IMR-90 (cell line): ENCODE results near the gene STAT1. TPM values are rescaled to one million over a fixed set of nuclear protein-coding genes. Genes with fewer than 3 reads are reported as not detected.

Source experiments
- ATAC-seq: fragments of 200-7000 bp; cut with Tn5 transposase; 2 replicates; pipeline ENCODE4 v1.9.1; 2020; ENCODE audit warnings: low read depth, mild to moderate bottlenecking, moderate library complexity
- BruUV-seq: library from RNA; stranded (reverse); fragments of 400-500 nt; replicated peaks from 2 replicates; lab custom pipeline; 2021; lab: Mats Ljungman, UMichigan
- CTCF ChIA-PET: fragments of 300-600 bp; formaldehyde crosslinking; extraction: SDS; loops from one replicate; lab custom pipeline; 2021; ENCODE audit warnings: antibody characterized with exemption; lab: Yijun Ruan, JAX
- POLR2A ChIA-PET: fragments of 300-600 bp; sonication (Branson Sonifier 250); formaldehyde crosslinking; loops from one replicate; lab custom pipeline; 2022; ENCODE audit warnings: antibody characterized with exemption; ENCODE audit not compliant: unreplicated experiment; lab: Charles Lee
- DNase-seq: peaks from one replicate; pipeline ENCODE4 v3.0.0; 2013
- H2AFZ ChIP-seq: replicated peaks from 2 replicates; pipeline ENCODE3; 2013; ENCODE audit warnings: low read length, mild to moderate bottlenecking; ENCODE audit not compliant: poor library complexity
- H2AK5ac ChIP-seq: 2 replicates; pipeline ENCODE4 v1.6.1; 2013; ENCODE audit warnings: low read depth, low read length, inconsistent platforms
- H2AK9ac ChIP-seq: replicated peaks from 2 replicates; pipeline ENCODE3; 2013; ENCODE audit warnings: mild to moderate bottlenecking, low read depth, low read length, moderate library complexity; ENCODE audit not compliant: poor library complexity
- H2BK120ac ChIP-seq: 2 replicates; pipeline ENCODE4 v1.6.1; 2013; ENCODE audit warnings: low read depth, low read length, inconsistent platforms
- H2BK15ac ChIP-seq: 3 replicates; pipeline ENCODE4 v1.6.1; 2013; ENCODE audit warnings: low read depth, low read length, inconsistent platforms
- H2BK20ac ChIP-seq: 2 replicates; pipeline ENCODE4 v1.6.1; 2013; ENCODE audit warnings: low read depth, mild to moderate bottlenecking, inconsistent platforms, low read length, moderate library complexity
- H2BK5ac ChIP-seq: 2 replicates; pipeline ENCODE4 v1.6.1; 2013; ENCODE audit warnings: mild to moderate bottlenecking, low read depth, low read length, inconsistent platforms; ENCODE audit not compliant: poor library complexity, severe bottlenecking
- H3K14ac ChIP-seq: replicated peaks from 2 replicates; pipeline ENCODE4 v1.6.1; 2013; ENCODE audit warnings: low read depth, low read length, inconsistent platforms
- H3K18ac ChIP-seq: 2 replicates; pipeline ENCODE4 v1.6.1; 2013; ENCODE audit warnings: low read depth, low read length, control low read depth
- H3K23ac ChIP-seq: 2 replicates; pipeline ENCODE4 v1.6.1; 2013; ENCODE audit warnings: low read depth, low read length, inconsistent platforms
- H3K27ac ChIP-seq: 2 replicates; pipeline ENCODE4 v1.5.1; 2013; ENCODE audit warnings: mild to moderate bottlenecking, control low read depth, low read length; ENCODE audit not compliant: insufficient read depth
- H3K27me3 ChIP-seq: 2 replicates; pipeline ENCODE4 v1.6.1; 2013; ENCODE audit warnings: low read length; ENCODE audit not compliant: control insufficient read depth, insufficient read depth
- H3K36me3 ChIP-seq: 2 replicates; pipeline ENCODE4 v1.6.1; 2013; ENCODE audit warnings: low read length, mixed read lengths; ENCODE audit not compliant: control insufficient read depth, insufficient read depth
- H3K4ac ChIP-seq: 2 replicates; pipeline ENCODE4 v1.6.1; 2013; ENCODE audit warnings: low read depth, low read length, inconsistent platforms
- H3K4me1 ChIP-seq: 2 replicates; pipeline ENCODE4 v1.6.1; 2013; ENCODE audit warnings: low read length, mixed read lengths; ENCODE audit not compliant: control insufficient read depth, insufficient read depth
- H3K4me2 ChIP-seq: 2 replicates; pipeline ENCODE4 v1.6.1; 2013; ENCODE audit warnings: low read depth, mild to moderate bottlenecking, control low read depth, low read length, moderate library complexity
- H3K4me3 ChIP-seq: 2 replicates; pipeline ENCODE4 v1.5.1; 2013; ENCODE audit warnings: low read depth, mild to moderate bottlenecking, control low read depth, low read length, moderate library complexity; ENCODE audit not compliant: insufficient read depth
- H3K56ac ChIP-seq: 2 replicates; pipeline ENCODE4 v1.6.1; 2013; ENCODE audit warnings: low read length, inconsistent platforms; ENCODE audit not compliant: insufficient read depth; ENCODE audit errors: extremely low read depth
- H3K79me1 ChIP-seq, 2 experiments: 2 replicates each; pipeline ENCODE4 v1.6.1; 2013; ENCODE audit warnings: low read length in 2 of 2, inconsistent platforms in 1 of 2, low read depth in 1 of 2
- H3K9ac ChIP-seq: 2 replicates; pipeline ENCODE4 v1.6.1; 2013; ENCODE audit warnings: low read depth, low read length, control low read depth
- H3K9me1 ChIP-seq: 2 replicates; pipeline ENCODE4 v1.6.1; 2013; ENCODE audit warnings: low read length, inconsistent platforms; ENCODE audit not compliant: insufficient read depth
- H3K9me3 ChIP-seq: 2 replicates; pipeline ENCODE4 v1.6.1; 2013; ENCODE audit warnings: low read length; ENCODE audit not compliant: control insufficient read depth, insufficient read depth
- H4K20me1 ChIP-seq: 2 replicates; pipeline ENCODE4 v1.6.1; 2013; ENCODE audit warnings: low read length, inconsistent platforms; ENCODE audit not compliant: insufficient read depth
- H4K5ac ChIP-seq: 2 replicates; pipeline ENCODE4 v1.6.1; 2013; ENCODE audit warnings: mild to moderate bottlenecking, low read depth, low read length, control low read depth
- H4K8ac ChIP-seq, 2 experiments: 2 replicates each; pipeline ENCODE4 v1.6.1; 2013; ENCODE audit warnings: low read depth in 2 of 2, low read length in 2 of 2, control low read depth in 1 of 2, inconsistent platforms in 1 of 2
- H4K91ac ChIP-seq: 2 replicates; pipeline ENCODE4 v1.6.1; 2013; ENCODE audit warnings: low read depth, low read length, inconsistent platforms; ENCODE audit not compliant: insufficient read depth
- CEBPB ChIP-seq: IDR thresholded peaks from 2 replicates; pipeline ENCODE4 v1.6.1; 2012; ENCODE audit warnings: low read depth, low read length, improper control_type of control experiment
- CHD1 ChIP-seq: IDR thresholded peaks from 2 replicates; pipeline ENCODE4 v1.6.1; 2012; ENCODE audit warnings: low read depth, low read length, improper control_type of control experiment
- ELK1 ChIP-seq: fragments of 150-350 bp; IDR thresholded peaks from 2 replicates; pipeline ENCODE4 v1.6.1; 2016; ENCODE audit warnings: low read depth, mild to moderate bottlenecking, low read length, moderate library complexity, borderline replicate concordance
- FOS ChIP-seq: fragments of 150-350 bp; IDR thresholded peaks from 2 replicates; pipeline ENCODE4 v1.6.1; 2016; ENCODE audit warnings: low read depth, low read length
- MAFK ChIP-seq: IDR thresholded peaks from 2 replicates; pipeline ENCODE4 v1.6.1; 2012; ENCODE audit warnings: low read depth, low read length, improper control_type of control experiment
- POLR2A ChIP-seq: IDR thresholded peaks from 2 replicates; pipeline ENCODE4 v1.6.1; 2012; ENCODE audit warnings: mild to moderate bottlenecking, low read depth, low read length
- USF2 ChIP-seq: fragments of 150-350 bp; IDR thresholded peaks from 2 replicates; pipeline ENCODE4 v1.6.1; 2017; ENCODE audit warnings: mild to moderate bottlenecking, antibody characterized with exemption, low read length, low read depth
- WGBS, 2 experiments: methylation state at CpG; one replicate each; pipeline versions ENCODE4 v1.1.5 to v1.1.7; 2013; ENCODE audit warnings: missing lambda C conversion rate in 2 of 2; ENCODE audit not compliant: insufficient read length in 1 of 2; ENCODE audit errors: extremely low coverage in 2 of 2; 5-methylcytosine and 5-hydroxymethylcytosine counted together
- dilution Hi-C: fragments of 300-500 bp; cut with HindIII; formaldehyde crosslinking; loops from one replicate; pipeline ENCODE4 v1.14.3; 2018; ENCODE audit warnings: low sequenced_read_pairs; ENCODE audit not compliant: unreplicated experiment
- in situ Hi-C: fragments of 300-500 bp; cut with MboI; formaldehyde crosslinking; loops from 3 replicates; pipeline ENCODE4 v1.14.3; 2019; ENCODE audit warnings: low sequenced_read_pairs, inconsistent platforms, mixed read lengths
- intact Hi-C: fragments of 100-400 bp; cut with micrococcal nuclease; formaldehyde crosslinking; loops from 2 replicates; pipeline ENCODE4 v1.10.0; 2022
- polyA plus RNA-seq, 3 experiments: library from polyadenylated mRNA; depleted of rRNA; stranded (reverse); fragments of >200 nt; gene quantifications; 2 replicates each; pipeline ENCODE4 v1.2.3, GENCODE V29; 2012; ENCODE audit warnings: low replicate concordance in 1 of 3
- total RNA-seq: library from RNA; depleted of rRNA; stranded (reverse); fragments of >200 nt; gene quantifications from 2 replicates; pipeline ENCODE4 v1.2.3, GENCODE V29; 2012

Gene STAT1
- total and polyA plus RNA-seq, 2 of the 4 experiments (the other 2 are of a cell fraction) = 43.2 to 67.9 TPM

DNA sequence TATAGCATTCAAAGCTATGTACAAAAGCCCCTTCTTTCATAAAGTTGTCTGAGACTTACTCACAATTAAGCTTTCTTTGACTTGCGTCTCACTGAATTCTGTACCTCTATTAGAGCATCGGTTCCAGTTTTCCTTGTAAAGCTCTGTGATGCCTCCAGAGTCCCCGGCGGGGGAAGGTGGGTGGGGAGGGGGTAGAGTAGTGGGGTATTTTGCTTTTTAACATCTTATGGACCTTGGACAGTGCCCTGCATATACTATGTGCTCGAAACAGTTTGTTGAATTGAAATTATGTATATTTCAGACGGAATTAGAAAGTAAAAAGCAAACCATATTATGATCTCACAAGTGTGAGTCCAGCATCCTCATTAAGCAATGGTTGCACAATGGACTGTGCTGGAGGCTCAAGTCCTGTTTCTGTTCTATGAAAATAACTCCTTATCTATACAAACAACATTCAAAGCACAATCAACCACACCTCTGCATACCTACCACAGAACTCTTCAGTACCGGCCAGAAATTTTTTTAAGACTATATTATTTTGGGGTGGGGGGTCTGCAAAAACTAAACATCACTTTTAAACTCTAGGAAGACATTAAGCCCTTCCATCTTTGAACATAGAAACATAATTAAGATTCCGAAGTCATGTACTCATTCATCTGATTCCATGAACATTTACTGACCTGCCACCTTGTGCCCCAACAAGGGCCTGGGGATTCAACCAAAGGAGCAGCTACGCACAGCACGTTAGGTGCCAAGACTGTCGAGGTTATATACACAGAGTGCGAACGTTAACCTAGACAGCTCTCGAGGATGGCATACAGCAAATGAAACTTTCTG is 908 bp downstream of the STAT1 start:
- Histone ChIP-seq H2BK5ac (peak overlapping the region; percentile 83), H4K5ac (peak overlapping the region; percentile 46; the same call in 1 of the 2 replicates), H4K8ac (peak overlapping the region; percentile 19 to 59; a peak in 3 of 4 replicates), H3K56ac (peak overlapping the region; percentile 64), H2AK5ac (peak overlapping the region; percentile 76; the same call in 1 of the 2 replicates), H4K20me1 (peaks cover 15% of the 10 kb centered on the region; the same call in 1 of the 2 replicates), H3K4ac (peak overlapping the region; percentile 68), H3K4me1 (peaks cover 12% of the 10 kb centered on the region), H3K79me1 (peaks cover 30 to 52% of the 10 kb centered on the region in 2 experiments), H3K9me1 (peaks cover 24% of the 10 kb centered on the region), H3K23ac (peak overlapping the region; percentile 85), H3K18ac (peak overlapping the region; percentile 66), H3K27ac (peak overlapping the region; percentile 82), H4K91ac (peak overlapping the region; percentile 40), H3K9ac (peak overlapping the region; percentile 87), H3K4me3 (peak overlapping the region; percentile 82), H2BK120ac (peak overlapping the region; percentile 68), H2BK20ac (no peak overlapping the region), H3K36me3 (peaks cover 10% of the 10 kb centered on the region), H3K9me3 (no peaks in the 10 kb centered on the region), H3K14ac (peak overlapping the region; percentile 92), H3K27me3 (no peaks in the 10 kb centered on the region), H2AK9ac (peak overlapping the region; percentile 93), H2AFZ (peak overlapping the region; percentile 93), H2BK15ac (peak overlapping the region; percentile 63; the same call in 1 of the 3 replicates), H3K4me2 (peak overlapping the region; percentile 92)
- BruUV-seq = no TSS peak
- WGBS, 2 experiments = 0% methylated on average over 7 of the region's 14 CpGs; no CpG with 5 or more reads in 1 of the 2 experiments
- in situ Hi-C loops = no loop called here
- CTCF ChIA-PET = interaction anchor here (0.5 to 1.7 kb wide), 4 partner anchors 17 to 223 kb away, joined by 3 to 5 read pairs (median 4); no protein-coding TSS in a partner anchor
- intact Hi-C loops = loop anchor here (1.0 to 5.0 kb wide), 2 partner anchors 34 to 142 kb away; no protein-coding TSS in a partner anchor
- POLR2A ChIA-PET = interaction anchor here (1.0 kb wide), 1 partner anchor 8 kb away, joined by 4 read pairs; no protein-coding TSS in a partner anchor
- ATAC-seq (peak; percentile 2), DNase-seq (peak; percentile 30)
- dilution Hi-C loops = no loop called here
- TF ChIP-seq MAFK = no peak
- TF ChIP-seq POLR2A = no peak
- no peak for TF ChIP-seq FOS
- no peak for TF ChIP-seq ELK1
- TF ChIP-seq USF2 = no peak
- peak; percentile 94 for TF ChIP-seq CEBPB
- TF ChIP-seq CHD1 = no peak
